Measurements from ENCODE around the gene CDK2AP2. TPM values are rescaled to one million over a fixed set of nuclear protein-coding genes. Genes with fewer than 3 reads are reported as not detected.

Gene CDK2AP2
- total and polyA plus RNA-seq, 2 of the 8 experiments (the other 6 are each of a cell fraction or from before 2014, with no cell fraction given): 49.6 to 65.1 TPM

- H2BK20ac ChIP-seq (ENCODE audit: low read length): no peak within 1 kb of the TSS
- no peak within 1 kb of the TSS for H4K91ac ChIP-seq (replicated peaks; ENCODE audit: insufficient read length, low read length)
- no peaks in the 10 kb centered on the region for H3K36me3 ChIP-seq (ENCODE audit: control insufficient read depth in 2 of 4, insufficient read depth in 4 of 4, low read length in 3 of 4)
- no peaks in the 10 kb centered on the region for H3K4me1 ChIP-seq (replicated peaks in 1 of 4; ENCODE audit: control insufficient read depth in 3 of 4, insufficient read depth in 4 of 4, low read length in 3 of 4)
- H3K4ac ChIP-seq (replicated peaks; ENCODE audit: insufficient read length, low read depth, low read length): no peak within 1 kb of the TSS
- no peak within 1 kb of the TSS for H2BK12ac ChIP-seq (ENCODE audit: low read depth, low read length)
- no peak within 1 kb of the TSS for H3K4me3 ChIP-seq (ENCODE audit: extremely low read depth in 1 of 4, insufficient read depth in 2 of 4, low read depth in 3 of 4, low read length in 4 of 4)
- ChIA-PET CTCF (ENCODE audit: partially characterized antibody) (interaction anchor here (0.6 to 1.2 kb wide), 3 partner anchors 29 to 107 kb away, joined by 3 to 5 read pairs (median 4); partner anchors contain the start of gene NUDT8), POLR2A (ENCODE audit: partially characterized antibody) (no interaction called here)
- peak within 1 kb of the TSS; percentile 25; the same call in 1 of the 2 replicates for H4K8ac ChIP-seq (ENCODE audit: extremely low read depth, insufficient read depth, low read length)
- H3K27ac ChIP-seq (ENCODE audit: low read depth, low read length): no peak within 1 kb of the TSS
- no peak within 1 kb of the TSS for H3K23ac ChIP-seq (ENCODE audit: insufficient read length)
- no peak within 1 kb of the TSS for H3K9ac ChIP-seq (replicated peaks in 1 of 4; ENCODE audit: extremely low read depth in 1 of 4, low read depth in 3 of 4, low read length in 3 of 4)
- H2BK120ac ChIP-seq (replicated peaks; ENCODE audit: low read depth, low read length): no peak within 1 kb of the TSS
- no peak within 1 kb of the TSS for H2BK5ac ChIP-seq (ENCODE audit: low read depth, low read length)
- 0 out of 2 replicates have a peak within 1 kb of the TSS, but pooled peaks have one; percentile 29 for H2BK15ac ChIP-seq (ENCODE audit: low read length)
- peaks cover 7% of the 10 kb centered on the region; the same call in 1 of the 2 replicates for H3K23me2 ChIP-seq (ENCODE audit: low read depth, low read length)
- H4K20me1 ChIP-seq (replicated peaks in 1 of 2; ENCODE audit: control insufficient read depth in 1 of 2, insufficient read depth in 2 of 2, low read length in 2 of 2): no peaks in the 10 kb centered on the region
- H2AFZ ChIP-seq (ENCODE audit: low read length): no peak within 1 kb of the TSS
- 90% methylated on average over 12 of the region's 23 CpGs; no CpG with 5 or more reads in 1 of the 2 experiments for WGBS, 2 experiments (ENCODE audit: extremely low coverage in 1 of 2, insufficient coverage in 1 of 2, insufficient read length in 1 of 2, insufficient replicate concordance in 2 of 2, low coverage in 1 of 2, low lambda C conversion rate in 2 of 2, missing lambda C conversion rate in 1 of 2)
- H4K5ac ChIP-seq (ENCODE audit: insufficient read length, low read depth, low read length): no peak within 1 kb of the TSS
- H3K4me2 ChIP-seq (ENCODE audit: insufficient read depth in 1 of 2, low read depth in 2 of 2, low read length in 2 of 2): no peak within 1 kb of the TSS
- FAIRE-seq (no peak), DNase-seq (ENCODE audit: low read depth in 1 of 2, low spot score in 2 of 2) (no peak)
- H3K79me2 ChIP-seq (ENCODE audit: control insufficient read depth in 1 of 2, insufficient read depth in 2 of 2, low read length in 2 of 2): no peaks in the 10 kb centered on the region
- H3K56ac ChIP-seq (replicated peaks; ENCODE audit: insufficient read length, low read depth, low read length): no peak within 1 kb of the TSS
- H3K79me1 ChIP-seq (ENCODE audit: low read depth, low read length): no peaks in the 10 kb centered on the region
- H3K18ac ChIP-seq (ENCODE audit: extremely low read depth, low read length): no peak within 1 kb of the TSS
- H3K9me3 ChIP-seq (ENCODE audit: insufficient read depth in 2 of 2, low read depth in 1 of 2, low read length in 1 of 2): no peaks in the 10 kb centered on the region
- H3K14ac ChIP-seq (ENCODE audit: insufficient read length): no peak within 1 kb of the TSS
- no peak within 1 kb of the TSS for H2AK5ac ChIP-seq (ENCODE audit: low read depth, low read length)
- no peaks in the 10 kb centered on the region for H3K27me3 ChIP-seq (replicated peaks in 1 of 4; ENCODE audit: control insufficient read depth in 3 of 4, extremely low read depth in 1 of 4, insufficient read depth in 3 of 4, low read length in 3 of 4)
- TF ChIP-seq FOSL1 (IDR thresholded peaks at IDR 0.05; ENCODE audit: insufficient read depth, low read depth, low read length): no peak
- TF ChIP-seq TEAD4 (IDR thresholded peaks at IDR 0.05; ENCODE audit: low read depth, low read length): no peak
- TF ChIP-seq, protein P1, sequence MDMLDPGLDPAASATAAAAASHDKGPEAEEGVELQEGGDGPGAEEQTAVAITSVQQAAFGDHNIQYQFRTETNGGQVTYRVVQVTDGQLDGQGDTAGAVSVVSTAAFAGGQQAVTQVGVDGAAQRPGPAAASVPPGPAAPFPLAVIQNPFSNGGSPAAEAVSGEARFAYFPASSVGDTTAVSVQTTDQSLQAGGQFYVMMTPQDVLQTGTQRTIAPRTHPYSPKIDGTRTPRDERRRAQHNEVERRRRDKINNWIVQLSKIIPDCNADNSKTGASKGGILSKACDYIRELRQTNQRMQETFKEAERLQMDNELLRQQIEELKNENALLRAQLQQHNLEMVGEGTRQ (IDR thresholded peaks at IDR 0.05; ENCODE audit: low read length): no peak
- TF ChIP-seq TAF1 (IDR thresholded peaks at IDR 0.05; ENCODE audit: low read depth, low read length): no peak
- TF ChIP-seq JUN (IDR thresholded peaks at IDR 0.05; ENCODE audit: low read depth, low read length): no peak
- no peak for TF ChIP-seq BRCA1 (IDR thresholded peaks at IDR 0.05; ENCODE audit: low read depth, low read length)
- no peak for TF ChIP-seq EP300 (IDR thresholded peaks at IDR 0.05; ENCODE audit: borderline replicate concordance in 1 of 2, low read depth in 2 of 2, low read length in 2 of 2)
- TF ChIP-seq CREB1 (IDR thresholded peaks at IDR 0.05): no peak
- TF ChIP-seq NANOG (IDR thresholded peaks at IDR 0.05; ENCODE audit: insufficient read depth, low read depth, low read length, poor library complexity, severe bottlenecking): no peak
- TF ChIP-seq CBX5 (IDR thresholded peaks at IDR 0.05; ENCODE audit: low read depth, low read length): no peak
- no peak for TF ChIP-seq SP4 (IDR thresholded peaks at IDR 0.05; ENCODE audit: low read length)
- no peak for TF ChIP-seq TCF12 (IDR thresholded peaks at IDR 0.05; ENCODE audit: low read depth, low read length)
These were observed 15.0 kb upstream of the CDK2AP2 start, which contains the start of gene CABP2 for GRCh38 chr11:67522844-67523555. Gene CABP2 (minus strand): TSS chr11:67523446. CDS start chr11:67523326, 120 bp downstream.
